Measurements from ENCODE around the gene ZBTB11.
"Not testable (repeated sequence)": the region's sequence is repeated elsewhere in the genome, so short reads cannot be mapped to it uniquely, and the experiment has no call there.

Gene ZBTB11

DNA sequence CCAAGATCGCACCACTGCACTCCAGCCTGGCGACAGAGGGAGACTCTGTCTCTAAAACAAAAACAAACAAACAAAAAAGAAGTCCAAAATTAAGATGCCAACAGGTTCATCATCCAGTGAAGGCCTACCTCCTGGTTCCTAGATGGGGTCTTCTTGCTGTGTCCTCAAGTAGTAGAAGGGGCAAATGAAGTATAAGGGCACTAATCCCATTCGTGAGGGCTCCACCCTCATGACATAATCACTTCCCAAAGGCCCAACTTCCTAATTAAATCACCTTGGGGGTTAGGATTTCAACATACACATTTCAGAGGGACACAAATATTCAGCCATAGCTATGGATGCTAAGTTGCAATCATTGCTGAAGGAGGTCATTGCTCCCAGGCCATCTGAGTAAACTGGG lies 57.2 kb downstream of the ZBTB11 start:
- no peak overlapping the region for H3K27ac ChIP-seq (ENCODE audit: low read depth, low read length)
- no peaks in the 10 kb centered on the region for H3K4me1 ChIP-seq (ENCODE audit: control insufficient read depth in 1 of 2, insufficient read depth in 2 of 2, low read length in 2 of 2)
- no peaks in the 10 kb centered on the region for H3K36me3 ChIP-seq (ENCODE audit: control insufficient read depth in 1 of 2, insufficient read depth in 2 of 2, low read length in 2 of 2)
- no peak overlapping the region for H3K9ac ChIP-seq (ENCODE audit: low read depth in 1 of 2, low read length in 2 of 2)
- no peaks in the 10 kb centered on the region for H3K27me3 ChIP-seq (ENCODE audit: control insufficient read depth in 1 of 2, insufficient read depth in 2 of 2, low read length in 2 of 2)
- H3K4me3 ChIP-seq (ENCODE audit: low read depth in 1 of 2, low read length in 2 of 2): no peak overlapping the region
- H3K9me3 ChIP-seq (ENCODE audit: control insufficient read depth in 1 of 2, low read length in 2 of 2): no peaks in the 10 kb centered on the region

DNA sequence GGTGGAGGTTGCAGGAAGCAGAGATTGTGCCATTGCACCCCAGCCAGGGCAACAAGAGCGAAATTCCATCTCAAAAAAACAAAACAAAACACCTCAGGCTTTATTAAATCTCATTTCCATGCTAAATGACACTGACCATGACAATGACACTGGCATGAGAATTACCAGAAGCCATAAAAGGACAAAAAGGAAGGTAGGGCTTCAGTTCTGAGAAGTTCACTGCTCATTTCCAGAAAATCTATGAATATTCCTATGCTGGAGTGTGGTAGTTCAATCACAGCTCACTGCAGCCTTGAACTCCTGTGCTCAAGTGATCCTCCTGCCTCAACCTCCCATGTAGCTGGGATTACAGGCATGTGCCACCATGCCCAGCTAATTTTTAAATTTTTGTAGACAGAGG lies 58.2 kb downstream of the ZBTB11 start:
- Histone ChIP-seq H3K27me3 (ENCODE audit: control insufficient read depth in 1 of 2, insufficient read depth in 2 of 2, low read length in 2 of 2) (no peaks in the 10 kb centered on the region), H3K36me3 (ENCODE audit: control insufficient read depth in 1 of 2, insufficient read depth in 2 of 2, low read length in 2 of 2) (no peaks in the 10 kb centered on the region), H3K9me3 (ENCODE audit: control insufficient read depth in 1 of 2, low read length in 2 of 2) (no peaks in the 10 kb centered on the region), H3K4me3 (ENCODE audit: low read depth in 1 of 2, low read length in 2 of 2) (no peak overlapping the region), H3K9ac (ENCODE audit: low read depth in 1 of 2, low read length in 2 of 2) (no peak overlapping the region), H3K27ac (ENCODE audit: low read depth, low read length) (no peak overlapping the region), H3K4me1 (ENCODE audit: control insufficient read depth in 1 of 2, insufficient read depth in 2 of 2, low read length in 2 of 2) (no peaks in the 10 kb centered on the region)

- Histone ChIP-seq H3K4me1 (ENCODE audit: control insufficient read depth in 1 of 2, insufficient read depth in 2 of 2, low read length in 2 of 2) (no peaks in the 10 kb centered on the region), H3K27me3 (ENCODE audit: control insufficient read depth in 1 of 2, insufficient read depth in 2 of 2, low read length in 2 of 2) (no peaks in the 10 kb centered on the region), H3K9ac (ENCODE audit: low read depth in 1 of 2, low read length in 2 of 2) (no peak overlapping the region), H3K4me3 (ENCODE audit: low read depth in 1 of 2, low read length in 2 of 2) (no peak overlapping the region), H3K9me3 (ENCODE audit: control insufficient read depth in 1 of 2, low read length in 2 of 2) (no peaks in the 10 kb centered on the region), H3K36me3 (ENCODE audit: control insufficient read depth in 1 of 2, insufficient read depth in 2 of 2, low read length in 2 of 2) (no peaks in the 10 kb centered on the region), H3K27ac (ENCODE audit: low read depth, low read length) (no peak overlapping the region)
These were observed 59.5 kb downstream of the ZBTB11 start for GRCh38 chr3:101617478-101617877.

GRCh38 chr3:101615525-101615924 lies 61.4 kb downstream of the ZBTB11 start:
- no peaks in the 10 kb centered on the region for H3K4me1 ChIP-seq (ENCODE audit: control insufficient read depth in 1 of 2, insufficient read depth in 2 of 2, low read length in 2 of 2)
- no peaks in the 10 kb centered on the region for H3K27me3 ChIP-seq (ENCODE audit: control insufficient read depth in 1 of 2, insufficient read depth in 2 of 2, low read length in 2 of 2)
- no peak overlapping the region for H3K4me3 ChIP-seq (ENCODE audit: low read depth in 1 of 2, low read length in 2 of 2)
- H3K36me3 ChIP-seq (ENCODE audit: control insufficient read depth in 1 of 2, insufficient read depth in 2 of 2, low read length in 2 of 2): no peaks in the 10 kb centered on the region
- no peak overlapping the region for H3K27ac ChIP-seq (ENCODE audit: low read depth, low read length)
- no peak overlapping the region for H3K9ac ChIP-seq (ENCODE audit: low read depth in 1 of 2, low read length in 2 of 2)
- H3K9me3 ChIP-seq (ENCODE audit: control insufficient read depth in 1 of 2, low read length in 2 of 2): no peaks in the 10 kb centered on the region

DNA sequence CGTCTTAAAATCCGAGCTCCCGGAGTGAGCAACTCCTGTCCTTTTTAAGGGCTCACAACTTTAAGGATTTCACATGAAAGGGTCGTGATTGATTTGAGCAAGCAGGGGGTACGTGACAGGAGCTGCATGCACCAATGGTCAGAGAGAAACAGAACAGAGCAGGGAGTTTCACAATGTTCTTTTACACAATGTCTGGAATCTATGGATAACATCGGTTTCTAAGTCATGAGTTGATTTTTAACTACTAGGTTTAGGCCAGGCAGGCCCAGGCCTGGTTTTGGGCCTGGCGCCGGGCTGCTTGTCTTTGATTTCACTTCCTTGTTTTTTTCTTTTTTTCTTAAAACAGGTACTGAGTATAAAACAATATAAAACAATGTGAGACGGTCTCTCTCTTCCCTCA lies 63.9 kb downstream of the ZBTB11 start:
- not testable (repeated sequence) for H3K9ac ChIP-seq (ENCODE audit: low read depth in 1 of 2, low read length in 2 of 2); H3K9me3 ChIP-seq (ENCODE audit: control insufficient read depth in 1 of 2, low read length in 2 of 2); H3K27me3 ChIP-seq (ENCODE audit: control insufficient read depth in 1 of 2, insufficient read depth in 2 of 2, low read length in 2 of 2); H3K36me3 ChIP-seq (ENCODE audit: control insufficient read depth in 1 of 2, insufficient read depth in 2 of 2, low read length in 2 of 2); H3K27ac ChIP-seq (ENCODE audit: low read depth, low read length); H3K4me1 ChIP-seq (ENCODE audit: control insufficient read depth in 1 of 2, insufficient read depth in 2 of 2, low read length in 2 of 2); H3K4me3 ChIP-seq (ENCODE audit: low read depth in 1 of 2, low read length in 2 of 2)

DNA sequence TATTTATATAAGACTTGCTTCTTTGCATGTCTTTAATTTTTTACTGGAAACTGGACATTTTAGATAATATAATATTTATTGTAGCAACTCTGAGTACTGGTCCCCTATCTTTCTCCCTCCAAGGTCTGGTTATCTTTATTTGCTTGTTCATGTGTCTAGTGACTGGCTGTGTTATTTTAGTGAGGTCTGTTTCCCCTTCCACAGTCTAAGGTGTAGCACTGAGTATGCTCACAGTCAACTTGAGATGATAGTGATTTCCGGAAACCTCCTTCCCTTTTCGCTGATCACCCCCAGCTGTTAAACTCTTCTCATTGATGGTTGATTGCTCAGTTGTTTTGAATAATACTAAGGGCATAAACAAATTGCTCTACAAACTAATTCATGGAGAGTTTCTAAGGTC lies 65.9 kb downstream of the ZBTB11 start:
- Histone ChIP-seq H3K4me1 (ENCODE audit: control insufficient read depth in 1 of 2, insufficient read depth in 2 of 2, low read length in 2 of 2) (no peaks in the 10 kb centered on the region), H3K36me3 (ENCODE audit: control insufficient read depth in 1 of 2, insufficient read depth in 2 of 2, low read length in 2 of 2) (no peaks in the 10 kb centered on the region), H3K4me3 (ENCODE audit: low read depth in 1 of 2, low read length in 2 of 2) (no peak overlapping the region), H3K9me3 (ENCODE audit: control insufficient read depth in 1 of 2, low read length in 2 of 2) (no peaks in the 10 kb centered on the region), H3K9ac (ENCODE audit: low read depth in 1 of 2, low read length in 2 of 2) (no peak overlapping the region), H3K27ac (ENCODE audit: low read depth, low read length) (no peak overlapping the region), H3K27me3 (ENCODE audit: control insufficient read depth in 1 of 2, insufficient read depth in 2 of 2, low read length in 2 of 2) (no peaks in the 10 kb centered on the region)

- not testable (repeated sequence) for H3K27me3 ChIP-seq (ENCODE audit: control insufficient read depth in 1 of 2, insufficient read depth in 2 of 2, low read length in 2 of 2); H3K4me1 ChIP-seq (ENCODE audit: control insufficient read depth in 1 of 2, insufficient read depth in 2 of 2, low read length in 2 of 2); H3K9ac ChIP-seq (ENCODE audit: low read depth in 1 of 2, low read length in 2 of 2); H3K36me3 ChIP-seq (ENCODE audit: control insufficient read depth in 1 of 2, insufficient read depth in 2 of 2, low read length in 2 of 2); H3K4me3 ChIP-seq (ENCODE audit: low read depth in 1 of 2, low read length in 2 of 2); H3K27ac ChIP-seq (ENCODE audit: low read depth, low read length); H3K9me3 ChIP-seq (ENCODE audit: control insufficient read depth in 1 of 2, low read length in 2 of 2)
These were observed 71.5 kb downstream of the ZBTB11 start for GRCh38 chr3:101605398-101605797.

- H3K27me3 ChIP-seq (ENCODE audit: control insufficient read depth in 1 of 2, insufficient read depth in 2 of 2, low read length in 2 of 2): no peaks in the 10 kb centered on the region
- H3K9ac ChIP-seq (ENCODE audit: low read depth in 1 of 2, low read length in 2 of 2): no peak overlapping the region
- H3K36me3 ChIP-seq (ENCODE audit: control insufficient read depth in 1 of 2, insufficient read depth in 2 of 2, low read length in 2 of 2): peaks cover 0 to 4% of the 10 kb centered on the region in 2 donors
- no peaks in the 10 kb centered on the region for H3K4me1 ChIP-seq (ENCODE audit: control insufficient read depth in 1 of 2, insufficient read depth in 2 of 2, low read length in 2 of 2)
- H3K9me3 ChIP-seq (ENCODE audit: control insufficient read depth in 1 of 2, low read length in 2 of 2): no peaks in the 10 kb centered on the region
- H3K4me3 ChIP-seq (ENCODE audit: low read depth in 1 of 2, low read length in 2 of 2): no peak overlapping the region
- no peak overlapping the region for H3K27ac ChIP-seq (ENCODE audit: low read depth, low read length)
These were observed 73.7 kb downstream of the ZBTB11 start for GRCh38 chr3:101603184-101603583.

DNA sequence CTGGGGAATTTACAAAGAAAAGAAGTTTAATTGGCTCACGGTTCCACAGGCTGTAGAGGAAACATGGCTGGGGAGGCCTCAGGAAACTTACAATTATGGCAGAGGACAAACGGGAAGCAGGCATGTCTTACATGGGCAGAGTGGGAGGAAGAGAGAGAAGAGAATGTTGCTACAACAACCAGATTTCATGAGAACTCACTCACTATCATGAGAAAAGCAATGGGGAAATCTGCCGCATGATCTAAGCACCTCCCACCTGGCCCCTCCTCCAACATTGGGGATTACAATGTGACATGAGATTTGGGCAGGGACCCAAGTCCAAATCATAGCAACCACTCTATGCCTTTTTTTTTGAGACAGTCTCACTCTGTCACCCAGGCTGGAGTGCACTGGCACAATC lies 74.2 kb downstream of the ZBTB11 start:
- Histone ChIP-seq H3K27me3 (ENCODE audit: control insufficient read depth in 1 of 2, insufficient read depth in 2 of 2, low read length in 2 of 2) (no peaks in the 10 kb centered on the region), H3K27ac (ENCODE audit: low read depth, low read length) (no peak overlapping the region), H3K36me3 (ENCODE audit: control insufficient read depth in 1 of 2, insufficient read depth in 2 of 2, low read length in 2 of 2) (peaks cover 0 to 4% of the 10 kb centered on the region in 2 donors), H3K9ac (ENCODE audit: low read depth in 1 of 2, low read length in 2 of 2) (no peak overlapping the region), H3K4me1 (ENCODE audit: control insufficient read depth in 1 of 2, insufficient read depth in 2 of 2, low read length in 2 of 2) (no peaks in the 10 kb centered on the region), H3K4me3 (ENCODE audit: low read depth in 1 of 2, low read length in 2 of 2) (no peak overlapping the region), H3K9me3 (ENCODE audit: control insufficient read depth in 1 of 2, low read length in 2 of 2) (no peaks in the 10 kb centered on the region)
